HEK293T (cell line): ENCODE results near the gene FHAD1.

Experiments
- CTCF ChIA-PET: fragments of 350-600 bp; formaldehyde crosslinking; extraction: SDS; loops from one replicate; lab custom pipeline; 2021; ENCODE audit warnings: antibody characterized with exemption, inconsistent platforms; lab: Yijun Ruan, JAX
- POLR2A ChIA-PET: fragments of 350-600 bp; formaldehyde crosslinking; extraction: SDS; loops from one replicate; lab custom pipeline; 2020; ENCODE audit warnings: antibody characterized with exemption, inconsistent platforms; lab: Yijun Ruan, JAX
- DNase-seq: peaks from one replicate; pipeline ENCODE4 v3.0.0; 2012; ENCODE audit warnings: mixed read lengths; ENCODE audit errors: extremely low spot score
- ARNT ChIP-seq: fragments of 450-650 bp; IDR thresholded peaks from 2 replicates; pipeline ENCODE4 v1.6.1; 2017; ENCODE audit warnings: mild to moderate bottlenecking
- BHLHE40 ChIP-seq: fragments of 450-650 bp; IDR thresholded peaks from 2 replicates; pipeline ENCODE4 v1.6.1; 2016; ENCODE audit warnings: mild to moderate bottlenecking, moderate library complexity, borderline replicate concordance
- CTBP1 ChIP-seq: fragments of 450-650 bp; IDR thresholded peaks from 2 replicates; pipeline ENCODE4 v1.6.1; 2016; ENCODE audit warnings: borderline replicate concordance
- ELF4 ChIP-seq: fragments of 450-650 bp; IDR thresholded peaks from 2 replicates; pipeline ENCODE4 v1.6.1; 2017; ENCODE audit warnings: antibody characterized with exemption
- FOXA1 ChIP-seq: fragments of 450-650 bp; IDR thresholded peaks from 2 replicates; pipeline ENCODE4 v1.6.1; 2016; ENCODE audit warnings: mild to moderate bottlenecking
- FOXK2 ChIP-seq: fragments of 450-650 bp; IDR thresholded peaks from 2 replicates; pipeline ENCODE4 v1.6.1; 2016; ENCODE audit warnings: mild to moderate bottlenecking
- FOXM1 ChIP-seq: fragments of 450-650 bp; IDR thresholded peaks from 2 replicates; pipeline ENCODE4 v1.6.1; 2017; ENCODE audit warnings: mild to moderate bottlenecking, borderline replicate concordance
- HDGF ChIP-seq: fragments of 450-650 bp; IDR thresholded peaks from 2 replicates; pipeline ENCODE4 v1.6.1; 2017; ENCODE audit warnings: antibody characterized with exemption, borderline replicate concordance
- L3MBTL2 ChIP-seq: fragments of 450-650 bp; conservative IDR thresholded peaks from 2 replicates; pipeline ENCODE4 v1.6.1; 2016; ENCODE audit warnings: mild to moderate bottlenecking
- LEF1 ChIP-seq: fragments of 450-650 bp; IDR thresholded peaks from 2 replicates; pipeline ENCODE4 v1.6.1; 2017; ENCODE audit warnings: mild to moderate bottlenecking, borderline replicate concordance
- NFRKB ChIP-seq: fragments of 450-650 bp; IDR thresholded peaks from 2 replicates; pipeline ENCODE4 v1.6.1; 2016; ENCODE audit warnings: mild to moderate bottlenecking, moderate library complexity
- SP1 ChIP-seq: fragments of 450-650 bp; IDR thresholded peaks from 2 replicates; pipeline ENCODE4 v1.6.1; 2017
- SUZ12 ChIP-seq: fragments of 450-650 bp; IDR thresholded peaks from 2 replicates; pipeline ENCODE4 v1.6.1; 2016; ENCODE audit warnings: mild to moderate bottlenecking
- TARDBP ChIP-seq: fragments of 450-650 bp; IDR thresholded peaks from 2 replicates; pipeline ENCODE4 v1.6.1; 2016
- ZNF384 ChIP-seq: fragments of 450-650 bp; IDR thresholded peaks from 2 replicates; pipeline ENCODE4 v1.6.1; 2016
- TF ChIP-seq, protein P1 (sequence below): fragments of 450-650 bp; IDR thresholded peaks from 2 replicates; pipeline ENCODE4 v1.6.1; 2016

FHAD1 gene

DNA sequence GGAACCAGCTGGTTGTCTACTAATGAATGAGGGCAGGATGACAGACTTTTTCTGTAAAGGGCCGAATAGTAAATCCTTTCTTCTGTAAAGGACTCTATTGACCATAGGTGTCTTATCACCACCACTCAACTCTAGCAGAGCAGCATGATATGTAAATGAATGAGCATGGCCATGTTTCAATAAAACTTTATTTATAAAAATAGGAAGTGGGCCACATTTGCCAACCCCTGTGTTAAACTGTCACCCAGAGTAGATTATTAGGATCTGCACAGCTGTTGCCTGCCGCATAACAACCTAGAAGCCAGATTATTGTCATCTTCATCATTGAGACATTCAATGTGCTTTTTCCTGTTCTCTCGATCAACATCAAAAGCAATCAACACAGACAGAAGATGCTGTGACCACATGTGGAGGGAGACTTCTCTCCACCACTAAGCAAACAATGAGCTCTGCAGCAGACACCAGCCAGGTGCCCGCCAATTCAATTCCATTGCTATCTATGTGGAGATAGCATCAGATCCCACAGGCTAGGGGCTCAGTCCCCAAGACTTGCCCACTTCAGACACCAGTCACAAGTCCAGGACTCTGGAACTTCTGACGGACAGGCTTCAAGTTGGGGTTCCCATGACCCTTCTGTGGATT lies 155.9 kb downstream of the FHAD1 start:
- CTCF ChIA-PET: interaction anchor here (0.6 kb wide), 1 partner anchor 12 kb away, joined by 3 read pairs; no protein-coding TSS in a partner anchor
- POLR2A ChIA-PET: no interaction called here
- TF ChIP-seq SP1 (no peak), CTBP1 (no peak), FOXM1 (no peak), NFRKB (no peak), LEF1 (no peak), HDGF (no peak), SUZ12 (no peak)
- TF ChIP-seq, protein P1, sequence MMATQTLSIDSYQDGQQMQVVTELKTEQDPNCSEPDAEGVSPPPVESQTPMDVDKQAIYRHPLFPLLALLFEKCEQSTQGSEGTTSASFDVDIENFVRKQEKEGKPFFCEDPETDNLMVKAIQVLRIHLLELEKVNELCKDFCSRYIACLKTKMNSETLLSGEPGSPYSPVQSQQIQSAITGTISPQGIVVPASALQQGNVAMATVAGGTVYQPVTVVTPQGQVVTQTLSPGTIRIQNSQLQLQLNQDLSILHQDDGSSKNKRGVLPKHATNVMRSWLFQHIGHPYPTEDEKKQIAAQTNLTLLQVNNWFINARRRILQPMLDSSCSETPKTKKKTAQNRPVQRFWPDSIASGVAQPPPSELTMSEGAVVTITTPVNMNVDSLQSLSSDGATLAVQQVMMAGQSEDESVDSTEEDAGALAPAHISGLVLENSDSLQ: no peak
- DNase-seq: no peak

DNA sequence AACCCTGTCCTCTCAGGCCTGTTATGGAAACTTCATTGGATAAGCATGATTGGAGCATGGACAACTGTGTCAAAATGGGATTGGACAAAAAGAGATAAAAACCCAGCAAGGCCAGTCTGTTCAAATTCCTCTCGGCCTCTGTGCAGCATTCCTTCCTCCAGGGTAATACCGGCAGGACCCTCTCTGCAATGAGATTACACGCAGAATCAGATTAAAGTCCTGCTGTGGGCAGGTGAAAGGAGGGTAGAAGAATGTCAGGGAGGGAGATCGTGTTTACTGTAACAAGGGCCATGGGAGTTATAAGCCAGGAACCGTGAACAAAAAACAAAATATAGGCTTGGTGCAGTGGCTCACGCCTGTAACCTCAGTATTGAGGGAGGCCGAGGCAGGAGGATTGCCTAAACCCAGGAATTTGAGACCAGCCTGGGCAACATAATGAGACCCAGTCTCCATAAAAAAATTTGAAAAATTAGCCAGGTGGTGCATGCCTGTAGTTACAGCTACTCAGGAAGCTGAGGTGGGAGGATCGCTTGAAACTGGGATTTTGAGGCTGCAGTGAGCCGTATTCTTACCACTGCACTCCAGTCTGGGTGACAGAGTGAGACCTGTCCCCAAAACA lies 157.0 kb downstream of the FHAD1 start:
- no peak for DNase-seq
- TF ChIP-seq L3MBTL2: no peak
- ChIA-PET POLR2A (no interaction called here), CTCF (no interaction called here)

DNA sequence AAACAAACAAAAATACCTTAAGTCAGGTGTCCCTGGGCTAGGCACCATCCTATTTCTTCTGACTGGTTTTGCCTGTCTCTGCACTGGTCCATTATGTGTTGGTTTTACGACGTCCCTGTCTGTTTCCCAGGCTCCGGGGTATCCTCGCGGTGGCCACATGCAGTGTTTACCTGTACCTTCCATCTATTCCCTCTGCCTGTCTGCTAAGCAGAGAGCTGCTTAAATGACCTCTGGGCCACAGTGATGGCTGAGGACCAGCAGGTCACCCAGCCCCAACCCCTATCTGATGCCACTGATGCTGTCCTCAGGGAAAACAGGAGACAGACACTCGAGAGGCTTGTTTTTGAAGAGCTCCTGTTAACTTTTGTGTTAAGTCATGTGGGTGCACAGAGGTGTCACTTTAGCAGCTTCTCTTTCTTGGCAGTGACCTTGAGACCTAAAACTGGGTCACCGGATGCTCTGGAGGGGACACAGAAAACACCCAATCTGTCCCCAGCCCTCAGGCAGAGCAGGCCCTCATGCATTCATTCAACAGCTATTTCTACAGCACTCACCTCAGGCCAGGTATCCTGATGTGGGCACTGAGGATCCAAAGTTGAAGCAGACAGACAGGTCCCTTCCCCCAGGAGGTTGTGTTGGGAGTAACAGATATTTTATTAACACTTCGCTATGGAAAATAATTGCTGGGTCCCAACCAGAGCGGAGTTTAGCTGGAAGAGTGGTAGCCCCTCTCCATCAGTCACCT lies 158.3 kb downstream of the FHAD1 start:
- DNase-seq: no peak
- ChIA-PET CTCF (interaction anchor here (0.6 kb wide), 3 partner anchors 71 to 1795 kb away, joined by 3 read pairs; no protein-coding TSS in a partner anchor), POLR2A (no interaction called here)
- TF ChIP-seq, protein P1: no peak
- no peak for TF ChIP-seq BHLHE40
- no peak for TF ChIP-seq CTBP1
- TF ChIP-seq ELF4: no peak
- no peak for TF ChIP-seq TARDBP
- TF ChIP-seq FOXA1: no peak
- TF ChIP-seq ARNT: no peak
- no peak for TF ChIP-seq ZNF384
- TF ChIP-seq HDGF: no peak
- TF ChIP-seq FOXM1: no peak
- TF ChIP-seq SP1: no peak
- no peak for TF ChIP-seq NFRKB
- no peak for TF ChIP-seq LEF1
- TF ChIP-seq SUZ12: no peak
- TF ChIP-seq FOXK2: no peak
- no peak for TF ChIP-seq L3MBTL2

DNA sequence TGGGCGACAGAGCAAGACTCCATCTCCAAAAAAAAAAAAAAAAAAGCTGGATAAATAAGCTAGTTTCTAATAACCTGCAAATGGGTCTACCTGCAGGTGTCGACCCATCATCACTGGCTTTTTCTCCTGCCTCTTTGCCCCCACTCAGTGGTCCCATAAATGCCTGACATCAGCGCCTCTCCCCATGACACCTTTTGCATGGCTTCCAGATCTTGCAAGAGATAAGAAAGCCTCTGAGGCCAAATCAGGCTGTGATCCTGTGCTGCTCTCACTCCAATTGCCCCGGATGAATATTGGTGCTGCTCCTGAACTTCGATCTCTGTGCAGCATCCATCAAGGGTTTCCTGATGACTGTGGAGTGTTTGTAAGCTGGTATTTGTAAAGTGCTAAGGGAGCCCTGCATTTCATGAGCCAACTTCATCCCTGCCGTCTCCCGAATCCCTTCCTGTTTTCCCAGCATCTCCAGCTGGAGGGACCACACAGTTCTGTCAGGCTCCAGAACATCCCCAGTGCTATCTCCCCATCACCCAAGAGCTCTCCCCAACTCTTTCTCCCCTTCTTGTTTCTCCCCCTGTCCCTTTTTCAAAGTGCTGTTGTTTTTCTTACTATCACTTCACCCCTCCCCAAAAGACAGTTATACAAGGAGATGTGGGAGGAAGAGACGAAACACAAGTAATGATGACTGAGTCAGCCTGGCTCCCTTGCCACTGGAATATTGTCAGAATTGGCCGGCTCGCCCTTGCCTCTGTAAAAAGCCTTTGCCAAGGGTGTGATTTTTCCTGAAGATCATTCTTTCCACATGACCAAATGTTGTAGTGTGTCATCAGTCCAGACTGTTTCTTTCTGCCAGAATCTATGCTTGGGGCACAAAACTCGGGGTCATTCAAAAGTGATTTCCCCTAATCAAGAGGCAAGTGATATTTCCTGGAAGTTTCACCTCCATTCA lies 159.9 kb downstream of the FHAD1 start:
- TF ChIP-seq LEF1: no peak
- no peak for TF ChIP-seq ZNF384
- no peak for TF ChIP-seq ELF4
- ChIA-PET POLR2A (no interaction called here), CTCF (interaction anchor here (0.6 kb wide), 2 partner anchors 25 to 83 kb away, joined by 3 read pairs; no protein-coding TSS in a partner anchor)
- no peak for DNase-seq

DNA sequence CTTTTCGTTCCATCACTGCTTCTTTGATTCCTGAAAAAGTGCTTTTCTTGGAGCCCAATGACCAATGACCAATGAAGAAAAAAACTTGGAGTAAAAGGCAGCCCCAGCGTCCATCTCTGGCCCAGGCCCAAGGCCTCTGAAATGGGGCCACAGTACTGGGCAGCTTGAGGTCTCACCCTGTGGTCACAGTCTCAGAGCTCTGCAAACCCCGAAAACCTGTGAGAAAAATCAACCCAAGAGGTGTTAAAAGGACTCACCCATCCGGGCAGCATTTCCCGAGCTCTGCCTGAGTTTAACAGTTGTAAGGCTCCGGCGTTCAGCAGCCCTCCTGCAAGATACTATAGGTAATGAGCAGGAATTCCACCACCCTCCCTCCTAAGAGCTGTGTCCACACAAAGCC lies 160.6 kb downstream of the FHAD1 start:
- no peak for TF ChIP-seq LEF1
- TF ChIP-seq L3MBTL2: no peak
- no peak for TF ChIP-seq ELF4
- no peak for TF ChIP-seq ARNT
- TF ChIP-seq TARDBP: no peak
- TF ChIP-seq FOXA1: no peak
- TF ChIP-seq ZNF384: no peak
- TF ChIP-seq HDGF: no peak
- no peak for TF ChIP-seq CTBP1
- TF ChIP-seq SP1: no peak
- no peak for TF ChIP-seq FOXM1
- no peak for TF ChIP-seq BHLHE40
- no peak for TF ChIP-seq FOXK2
- TF ChIP-seq, protein P1: no peak
- TF ChIP-seq SUZ12: no peak
- TF ChIP-seq NFRKB: no peak
- ChIA-PET CTCF (interaction anchor here (0.6 kb wide), 1 partner anchor 84 kb away, joined by 3 read pairs; no protein-coding TSS in a partner anchor), POLR2A (no interaction called here)
- DNase-seq: no peak
